HuH-7 (cell line): ENCODE measurements around the gene ACSL6.
"Not testable (repeated sequence)": the region's sequence is repeated elsewhere in the genome, so short reads cannot be mapped to it uniquely, and the experiment has no call there.

Experiments used
- DNase-seq: peaks from one replicate; pipeline ENCODE4 v3.0.0; 2011; ENCODE audit warnings: low spot score

Gene ACSL6

GRCh38 chr5:131939690-131940345 is 71.6 kb downstream of the ACSL6 start:
- no peak for DNase-seq

GRCh38 chr5:131932235-131932634 is 79.2 kb downstream of the ACSL6 start:
- no peak for DNase-seq

DNA sequence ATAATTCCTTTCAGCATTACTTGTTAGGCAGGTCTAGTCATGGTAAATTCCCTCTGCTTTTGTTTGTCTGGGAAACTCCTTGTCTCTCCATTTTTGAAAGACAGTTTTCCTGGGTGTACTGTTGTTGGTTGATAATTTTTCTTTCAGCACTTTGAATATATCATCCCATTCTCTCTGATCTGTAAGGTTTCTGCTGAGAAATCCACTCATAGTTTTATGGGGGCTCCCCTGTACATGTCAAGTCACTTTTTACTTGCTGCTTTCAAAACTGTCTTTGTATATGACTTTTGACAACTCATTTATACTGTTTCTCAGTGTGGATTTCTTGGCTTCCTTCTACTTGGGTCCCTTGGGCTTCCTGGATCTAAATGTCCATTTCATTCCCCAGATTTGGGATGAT is 82.5 kb downstream of the ACSL6 start:
- no peak for DNase-seq

- DNase-seq, result no peak
Measured at GRCh38 chr5:131926168-131926567, 85.3 kb downstream of the ACSL6 start.

- no peak for DNase-seq
Measured at GRCh38 chr5:131916481-131916880, 95.0 kb downstream of the ACSL6 start.

DNA sequence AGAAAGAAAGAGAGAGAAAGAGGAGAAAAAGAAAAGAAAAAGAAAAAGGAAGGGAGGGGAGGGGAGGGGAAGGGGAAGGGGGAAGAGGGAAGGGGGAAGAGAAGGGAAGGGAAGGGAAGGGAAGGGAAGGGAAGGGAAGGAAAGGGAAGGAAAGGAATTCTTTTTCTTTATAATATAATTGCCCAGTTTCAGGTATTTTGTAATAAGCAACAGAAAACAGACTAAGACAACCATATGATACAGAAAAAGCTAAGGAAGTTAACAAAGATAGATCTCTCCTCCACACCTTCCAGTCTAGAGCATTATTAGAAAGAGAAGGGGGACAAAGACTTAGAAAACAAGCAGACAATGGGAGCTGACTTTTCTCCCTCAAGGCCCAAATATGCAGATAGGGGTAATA is 97.0 kb downstream of the ACSL6 start:
- no peak for DNase-seq

- no peak for DNase-seq
Measured at GRCh38 chr5:131913603-131914002, 97.9 kb downstream of the ACSL6 start.

GRCh38 chr5:131906668-131907067 is 104.8 kb downstream of the ACSL6 start:
- DNase-seq, result no peak

- DNase-seq, result not testable (repeated sequence)
Measured at GRCh38 chr5:131902266-131902665, 109.2 kb downstream of the ACSL6 start.
